Measurements from ENCODE around the gene CD96. TPM values are rescaled to one million over a fixed set of nuclear protein-coding genes. Genes with fewer than 3 reads are reported as not detected.
A peak's percentile ranks its signal among the peaks of the same experiment; 100 is the strongest.
"Not testable (repeated sequence)": the region's sequence is repeated elsewhere in the genome, so short reads cannot be mapped to it uniquely, and the experiment has no call there.

The CD96 gene
- total and polyA plus RNA-seq, 10 donors: 2.9 to 43.9 (median 24.1) TPM

- Histone ChIP-seq H3K27ac (no peak overlapping the region), H3K27me3 (replicated peaks in 1 of 7) (no peaks in the 10 kb centered on the region), H3K9me3 (peaks cover 0 to 12% (median 2%) of the 10 kb centered on the region in 8 donors), H3K4me3 (no peak overlapping the region), H3K36me3 (peaks cover 0 to 6% (median 0%) of the 10 kb centered on the region in 6 donors), H3K4me1 (peaks cover 0 to 19% (median 10%) of the 10 kb centered on the region in 6 donors)
- DNase-seq: no peak
- intact Hi-C loops (cut with DNase I; ENCODE audit: low total_unique reads): no loop called here
- no peak for TF ChIP-seq POLR2A (IDR thresholded peaks at IDR 0.05)
- no peak for TF ChIP-seq CTCF (IDR thresholded peaks at IDR 0.05 in 8 of 11, conservative IDR thresholded peaks at IDR 0.05 in 3 of 11)
- TF ChIP-seq POLR2AphosphoS5 (IDR thresholded peaks at IDR 0.05): no peak
Measured at GRCh38 chr3:111618945-111619344, 76.9 kb downstream of the CD96 start.

GRCh38 chr3:111619833-111620232 is 77.8 kb downstream of the CD96 start:
- intact Hi-C loops (cut with DNase I; ENCODE audit: low total_unique reads): no loop called here
- Histone ChIP-seq H3K9me3 (peaks cover 0 to 12% (median 2%) of the 10 kb centered on the region in 8 donors), H3K4me1 (peaks cover 0 to 19% (median 10%) of the 10 kb centered on the region in 6 donors), H3K36me3 (peaks cover 0 to 11% (median 0%) of the 10 kb centered on the region in 6 donors), H3K27ac (no peak overlapping the region), H3K4me3 (no peak overlapping the region), H3K27me3 (replicated peaks in 1 of 7) (no peaks in the 10 kb centered on the region)
- DNase-seq: no peak
- TF ChIP-seq POLR2AphosphoS5 (IDR thresholded peaks at IDR 0.05) (no peak), POLR2A (IDR thresholded peaks at IDR 0.05) (no peak), CTCF (IDR thresholded peaks at IDR 0.05 in 8 of 11, conservative IDR thresholded peaks at IDR 0.05 in 3 of 11) (no peak)
- WGBS, 5 donors: 74 to 93% (median 85%) methylated on average over 3 of the region's 3 CpGs

- peaks cover 0 to 11% (median 0%) of the 10 kb centered on the region in 6 donors for H3K36me3 ChIP-seq
- peak in 5 of 11 experiments; percentile 15 to 31 (median 16) for TF ChIP-seq CTCF (IDR thresholded peaks at IDR 0.05 in 8 of 11, conservative IDR thresholded peaks at IDR 0.05 in 3 of 11)
- TF ChIP-seq POLR2AphosphoS5 (IDR thresholded peaks at IDR 0.05): no peak
- H3K27me3 ChIP-seq (replicated peaks in 1 of 7): no peaks in the 10 kb centered on the region
- 63 to 80% (median 70%) methylated on average over 5 of the region's 5 CpGs for WGBS, 5 donors
- H3K9me3 ChIP-seq: peaks cover 0 to 12% (median 2%) of the 10 kb centered on the region in 8 donors
- no peak overlapping the region for H3K27ac ChIP-seq
- intact Hi-C loops (cut with DNase I; ENCODE audit: low total_unique reads): no loop called here
- peaks cover 0 to 7% (median 3%) of the 10 kb centered on the region in 6 donors for H3K4me1 ChIP-seq
- no peak overlapping the region for H3K4me3 ChIP-seq
- no peak for DNase-seq
Measured at GRCh38 chr3:111621535-111621934, 79.5 kb downstream of the CD96 start.

- H3K4me1 ChIP-seq: no peaks in the 10 kb centered on the region
- no peaks in the 10 kb centered on the region for H3K27me3 ChIP-seq (replicated peaks in 1 of 7)
- no peak for TF ChIP-seq POLR2A (IDR thresholded peaks at IDR 0.05)
- no peak for TF ChIP-seq POLR2AphosphoS5 (IDR thresholded peaks at IDR 0.05)
- peaks cover 0 to 22% (median 0%) of the 10 kb centered on the region in 6 donors for H3K36me3 ChIP-seq
- 63 to 94% (median 88%) methylated on average over 2 of the region's 2 CpGs for WGBS, 5 donors
- intact Hi-C loops (cut with DNase I; ENCODE audit: low total_unique reads): no loop called here
- no peak for DNase-seq
- no peak overlapping the region for H3K27ac ChIP-seq
- H3K9me3 ChIP-seq: peaks cover 0 to 28% (median 23%) of the 10 kb centered on the region in 8 donors
- H3K4me3 ChIP-seq: no peak overlapping the region
Measured at GRCh38 chr3:111627092-111627491, 85.1 kb downstream of the CD96 start.

GRCh38 chr3:111629018-111629417 is 87.0 kb downstream of the CD96 start:
- peaks cover 0 to 22% (median 0%) of the 10 kb centered on the region in 6 donors for H3K36me3 ChIP-seq

GRCh38 chr3:111630638-111631037 is 88.6 kb downstream of the CD96 start:
- H3K4me1 ChIP-seq; H3K4me3 ChIP-seq; H3K27ac ChIP-seq; intact Hi-C loops (cut with DNase I; ENCODE audit: low total_unique reads); DNase-seq; H3K27me3 ChIP-seq (replicated peaks in 1 of 7): not testable (repeated sequence)
- Histone ChIP-seq H3K9me3 (peaks cover 0 to 28% (median 23%) of the 10 kb centered on the region in 8 donors), H3K36me3 (peaks cover 0 to 17% (median 0%) of the 10 kb centered on the region in 6 donors)

More at GRCh38 chr3:111629018-111629417, 87.0 kb downstream of the CD96 start:
- H3K27ac ChIP-seq; H3K4me3 ChIP-seq; intact Hi-C loops (cut with DNase I; ENCODE audit: low total_unique reads); DNase-seq; H3K4me1 ChIP-seq; H3K27me3 ChIP-seq (replicated peaks in 1 of 7): not testable (repeated sequence)
- peaks cover 0 to 28% (median 23%) of the 10 kb centered on the region in 8 donors for H3K9me3 ChIP-seq
- WGBS, 5 donors: 90 to 100% (median 97%) methylated on average over 1 of the region's 1 CpG

Measured in spleen (tissue), 11 donors.